Skeletal muscle satellite cell (primary cell): ENCODE data around the gene COX15.
A peak's percentile ranks its signal among the peaks of the same experiment; 100 is the strongest.
"Not testable (repeated sequence)": the region's sequence is repeated elsewhere in the genome, so short reads cannot be mapped to it uniquely, and the experiment has no call there.

Experiments used
- H3K27me3 ChIP-seq: 2 replicates; pipeline ENCODE4 v1.7.0; 2013; ENCODE audit warnings: low read length; ENCODE audit not compliant: control insufficient read depth, insufficient read depth
- H3K36me3 ChIP-seq: 2 replicates; pipeline ENCODE4 v1.7.0; 2013; ENCODE audit warnings: mild to moderate bottlenecking, control low read depth, low read length; ENCODE audit not compliant: insufficient read depth
- H3K4me1 ChIP-seq: 2 replicates; pipeline ENCODE4 v1.7.0; 2013; ENCODE audit warnings: low read length; ENCODE audit not compliant: control insufficient read depth, insufficient read depth
- H3K4me2 ChIP-seq: 2 replicates; pipeline ENCODE4 v1.7.0; 2013; ENCODE audit warnings: mild to moderate bottlenecking, low read length
- H3K4me3 ChIP-seq: 2 replicates; pipeline ENCODE4 v1.7.0; 2013; ENCODE audit warnings: low read length
- H3K9ac ChIP-seq: 2 replicates; pipeline ENCODE4 v1.7.0; 2013; ENCODE audit warnings: mild to moderate bottlenecking, low read depth, low read length, moderate library complexity
- H3K9me3 ChIP-seq: replicated peaks from 2 replicates; pipeline ENCODE4 v1.7.0; 2013; ENCODE audit warnings: mild to moderate bottlenecking, control low read depth, low read length

The COX15 gene

GRCh38 chr10:99760321-99760720 lies 28.4 kb upstream of the COX15 start:
- H3K4me1 ChIP-seq, result peaks cover 22% of the 10 kb centered on the region
- H3K36me3 ChIP-seq, result peaks cover 44% of the 10 kb centered on the region
- no peaks in the 10 kb centered on the region for H3K9me3 ChIP-seq
- H3K27me3 ChIP-seq, result no peaks in the 10 kb centered on the region
- no peak overlapping the region for H3K4me2 ChIP-seq
- H3K4me3 ChIP-seq, result no peak overlapping the region
- no peak overlapping the region for H3K9ac ChIP-seq

- Histone ChIP-seq H3K4me2 (peak overlapping the region; percentile 16), H3K36me3 (peaks cover 55% of the 10 kb centered on the region), H3K9me3 (no peaks in the 10 kb centered on the region), H3K27me3 (no peaks in the 10 kb centered on the region), H3K4me1 (peaks cover 22% of the 10 kb centered on the region), H3K4me3 (no peak overlapping the region), H3K9ac (no peak overlapping the region)
These were observed 26.4 kb upstream of the COX15 start for GRCh38 chr10:99758211-99758891.

GRCh38 chr10:99756159-99756558 lies 24.2 kb upstream of the COX15 start:
- Histone ChIP-seq H3K4me3 (no peak overlapping the region), H3K27me3 (no peaks in the 10 kb centered on the region), H3K9ac (no peak overlapping the region), H3K4me2 (no peak overlapping the region), H3K9me3 (no peaks in the 10 kb centered on the region), H3K36me3 (peaks cover 60% of the 10 kb centered on the region), H3K4me1 (peaks cover 20% of the 10 kb centered on the region)

GRCh38 chr10:99754670-99755069 lies 22.7 kb upstream of the COX15 start:
- Histone ChIP-seq H3K4me1 (peaks cover 13% of the 10 kb centered on the region), H3K27me3 (no peaks in the 10 kb centered on the region), H3K9ac (no peak overlapping the region), H3K36me3 (peaks cover 54% of the 10 kb centered on the region), H3K4me3 (no peak overlapping the region), H3K4me2 (no peak overlapping the region), H3K9me3 (no peaks in the 10 kb centered on the region)

DNA sequence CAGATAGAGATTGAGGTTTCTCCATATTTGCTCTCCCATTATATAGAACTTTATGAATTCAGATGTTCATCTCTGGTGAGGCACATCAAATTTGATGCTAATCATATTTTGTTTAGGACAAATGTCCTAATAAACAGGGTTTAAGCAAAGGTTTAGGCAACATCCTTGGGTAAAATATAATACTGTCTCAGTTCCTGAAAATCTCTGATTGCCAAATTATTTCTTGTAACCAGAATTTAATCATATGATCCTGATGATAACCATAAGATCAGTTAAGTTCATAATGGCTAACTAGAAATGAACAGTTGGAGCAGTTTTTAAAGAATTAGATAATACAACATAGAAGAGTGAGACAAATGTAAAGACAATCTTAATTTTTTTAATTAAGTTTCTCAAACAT lies 18.7 kb upstream of the COX15 start:
- H3K9me3 ChIP-seq, result no peaks in the 10 kb centered on the region
- peaks cover 49% of the 10 kb centered on the region for H3K36me3 ChIP-seq
- H3K4me2 ChIP-seq, result no peak overlapping the region
- no peaks in the 10 kb centered on the region for H3K27me3 ChIP-seq
- H3K4me3 ChIP-seq, result no peak overlapping the region
- H3K4me1 ChIP-seq, result no peaks in the 10 kb centered on the region
- H3K9ac ChIP-seq, result no peak overlapping the region

DNA sequence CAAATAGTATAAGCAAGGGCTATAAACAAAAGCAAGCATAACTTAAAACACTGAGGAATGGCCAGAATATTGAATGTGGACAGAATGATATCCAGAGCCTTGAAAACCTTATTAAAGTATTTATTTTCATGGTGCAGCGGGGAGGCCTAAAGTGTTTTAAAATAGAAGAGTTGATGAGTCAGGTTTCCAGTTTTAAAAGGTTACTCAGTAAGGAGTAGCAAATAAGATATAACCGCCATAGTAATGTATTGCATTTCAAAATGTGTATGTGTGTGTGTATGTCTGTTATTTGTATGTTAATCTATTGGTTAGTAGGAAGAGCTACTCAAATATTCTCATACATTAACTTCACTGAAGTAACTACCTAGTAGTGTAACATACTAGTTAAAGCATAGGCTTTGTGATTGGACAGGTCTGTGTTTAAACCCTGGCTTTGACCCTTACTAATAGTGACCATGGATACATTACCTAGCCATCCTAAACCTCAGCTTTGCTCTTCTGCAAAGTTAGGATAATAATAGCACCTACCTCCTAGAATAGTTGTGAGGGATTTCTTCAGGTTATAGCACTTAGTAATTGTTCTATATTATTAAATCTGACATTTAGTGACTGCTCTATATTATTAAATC lies 17.0 kb upstream of the COX15 start:
- peaks cover 41% of the 10 kb centered on the region for H3K36me3 ChIP-seq
- H3K9ac ChIP-seq, result no peak overlapping the region
- no peak overlapping the region for H3K4me3 ChIP-seq
- H3K27me3 ChIP-seq, result no peaks in the 10 kb centered on the region
- H3K4me1 ChIP-seq, result peaks cover under 1% of the 10 kb centered on the region
- no peak overlapping the region for H3K4me2 ChIP-seq
- H3K9me3 ChIP-seq, result no peaks in the 10 kb centered on the region

DNA sequence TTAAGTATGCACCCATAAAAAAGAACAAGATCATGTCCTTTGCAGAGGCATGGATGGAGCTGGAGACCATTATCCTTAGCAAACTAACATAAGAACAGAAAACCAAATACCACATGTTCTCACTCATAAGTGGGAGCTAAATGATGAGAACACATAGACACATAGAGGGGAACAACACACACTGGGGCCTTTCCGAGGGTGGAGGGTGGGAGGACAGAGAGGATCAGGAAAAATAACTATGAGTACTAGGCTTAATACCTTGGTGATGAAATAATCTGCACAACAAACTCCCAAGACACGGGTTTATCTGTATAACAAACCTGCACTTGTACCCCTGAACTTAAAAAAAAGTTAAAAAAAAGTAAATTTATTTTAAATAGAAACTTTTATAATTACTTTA lies 14.2 kb upstream of the COX15 start:
- H3K4me2 ChIP-seq, H3K27me3 ChIP-seq, H3K9me3 ChIP-seq, H3K9ac ChIP-seq, H3K4me3 ChIP-seq: not testable (repeated sequence)
- peaks cover 52% of the 10 kb centered on the region for H3K36me3 ChIP-seq
- H3K4me1 ChIP-seq, result peaks cover 28% of the 10 kb centered on the region

- H3K36me3 ChIP-seq, result peaks cover 68% of the 10 kb centered on the region
- no peak overlapping the region for H3K9ac ChIP-seq
- peaks cover 30% of the 10 kb centered on the region for H3K4me1 ChIP-seq
- H3K9me3 ChIP-seq, result peaks cover 8% of the 10 kb centered on the region
- H3K4me2 ChIP-seq, result no peak overlapping the region
- H3K27me3 ChIP-seq, result no peaks in the 10 kb centered on the region
- no peak overlapping the region for H3K4me3 ChIP-seq
These were observed 11.9 kb upstream of the COX15 start for GRCh38 chr10:99743841-99744240.

DNA sequence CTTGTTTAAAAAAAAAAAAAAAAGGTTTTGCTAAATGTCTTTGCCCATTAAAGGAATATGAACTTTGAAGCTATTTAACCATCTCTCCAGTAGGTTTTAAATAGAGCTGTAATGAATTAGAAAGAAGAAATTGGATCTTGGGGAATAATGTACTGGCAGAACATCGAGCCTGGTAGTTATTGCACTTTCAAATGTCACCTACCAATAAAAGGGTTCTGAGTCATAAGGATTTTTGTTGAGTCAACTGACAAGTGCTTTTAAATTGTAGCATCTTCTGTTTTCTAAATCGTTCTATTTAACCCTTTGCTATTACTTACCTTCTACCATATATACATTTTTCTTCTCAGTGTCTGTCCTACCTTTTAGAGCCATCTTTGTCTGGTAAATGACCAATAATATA lies 10.8 kb upstream of the COX15 start:
- Histone ChIP-seq H3K4me2 (peak overlapping the region; percentile 67), H3K4me3 (peak overlapping the region; percentile 31), H3K9me3 (peaks cover 8% of the 10 kb centered on the region), H3K36me3 (peaks cover 64% of the 10 kb centered on the region), H3K27me3 (no peaks in the 10 kb centered on the region), H3K4me1 (peaks cover 30% of the 10 kb centered on the region), H3K9ac (peak overlapping the region; percentile 28)

DNA sequence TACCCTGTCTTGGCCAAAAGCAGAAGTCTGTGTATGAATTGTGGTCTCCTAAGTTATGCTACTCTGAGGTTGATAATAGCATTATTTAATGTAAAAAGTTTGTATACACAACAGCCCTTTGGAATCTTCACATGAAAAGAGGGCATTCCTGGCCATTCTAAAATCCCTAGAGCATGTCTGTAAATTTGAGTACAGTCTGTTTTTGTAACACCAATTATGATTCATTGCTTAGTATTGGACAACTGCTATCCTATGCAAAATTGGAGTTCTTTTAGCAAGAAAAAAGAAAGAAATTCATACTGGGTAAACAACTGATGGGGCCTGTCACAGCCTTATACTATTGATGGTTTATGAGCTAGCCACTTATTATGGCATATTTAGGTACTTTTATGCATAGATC lies 10.3 kb upstream of the COX15 start:
- peaks cover 8% of the 10 kb centered on the region for H3K9me3 ChIP-seq
- H3K4me1 ChIP-seq, result peaks cover 30% of the 10 kb centered on the region
- peak overlapping the region; percentile 31 for H3K4me3 ChIP-seq
- peaks cover 64% of the 10 kb centered on the region for H3K36me3 ChIP-seq
- H3K27me3 ChIP-seq, result no peaks in the 10 kb centered on the region
- peak overlapping the region; percentile 37 for H3K9ac ChIP-seq
- H3K4me2 ChIP-seq, result peak overlapping the region; percentile 67

DNA sequence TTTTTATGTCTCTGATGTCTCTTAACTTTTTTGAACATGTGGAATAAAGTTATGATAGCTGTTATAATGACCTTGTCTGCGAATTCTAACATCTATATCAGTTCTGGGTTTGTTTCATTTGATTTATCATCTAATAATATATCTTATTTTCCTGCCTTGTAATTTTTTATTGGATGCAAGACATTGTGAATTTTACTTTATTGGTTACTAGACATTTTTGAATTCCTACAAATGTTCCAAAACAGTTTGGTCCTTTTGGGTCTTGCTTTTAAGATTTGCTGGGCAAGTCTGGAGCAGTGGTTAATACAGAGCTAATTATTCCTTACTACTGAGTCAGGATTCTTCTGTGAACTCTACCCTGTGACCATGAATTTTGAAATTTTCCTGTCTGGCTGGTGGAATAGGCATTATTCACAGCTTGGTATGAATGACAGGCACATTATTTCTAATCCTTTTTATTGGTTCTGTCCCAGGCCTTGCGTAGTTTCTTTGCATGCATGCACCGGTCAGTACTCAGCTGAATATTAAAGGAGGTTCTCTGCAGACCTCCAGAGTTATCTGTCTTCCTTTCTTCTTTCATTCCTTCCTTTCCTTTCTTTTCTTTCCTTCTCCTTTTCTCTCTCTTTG lies 9.1 kb upstream of the COX15 start:
- no peaks in the 10 kb centered on the region for H3K27me3 ChIP-seq
- peaks cover 30% of the 10 kb centered on the region for H3K4me1 ChIP-seq
- H3K9ac ChIP-seq, result peak overlapping the region; percentile 37
- H3K4me2 ChIP-seq, result no peak overlapping the region
- H3K9me3 ChIP-seq, result peaks cover 8% of the 10 kb centered on the region
- peaks cover 63% of the 10 kb centered on the region for H3K36me3 ChIP-seq
- H3K4me3 ChIP-seq, result no peak overlapping the region
